ENCODE data around the gene CNOT4. TPM values are rescaled to one million over a fixed set of nuclear protein-coding genes. Genes with fewer than 3 reads are reported as not detected.

The CNOT4 gene
- total and polyA plus RNA-seq, 2 of the 13 experiments (the other 11 are each of a cell fraction or from before 2014, with no cell fraction given) = 7.4 to 8.4 TPM

DNA sequence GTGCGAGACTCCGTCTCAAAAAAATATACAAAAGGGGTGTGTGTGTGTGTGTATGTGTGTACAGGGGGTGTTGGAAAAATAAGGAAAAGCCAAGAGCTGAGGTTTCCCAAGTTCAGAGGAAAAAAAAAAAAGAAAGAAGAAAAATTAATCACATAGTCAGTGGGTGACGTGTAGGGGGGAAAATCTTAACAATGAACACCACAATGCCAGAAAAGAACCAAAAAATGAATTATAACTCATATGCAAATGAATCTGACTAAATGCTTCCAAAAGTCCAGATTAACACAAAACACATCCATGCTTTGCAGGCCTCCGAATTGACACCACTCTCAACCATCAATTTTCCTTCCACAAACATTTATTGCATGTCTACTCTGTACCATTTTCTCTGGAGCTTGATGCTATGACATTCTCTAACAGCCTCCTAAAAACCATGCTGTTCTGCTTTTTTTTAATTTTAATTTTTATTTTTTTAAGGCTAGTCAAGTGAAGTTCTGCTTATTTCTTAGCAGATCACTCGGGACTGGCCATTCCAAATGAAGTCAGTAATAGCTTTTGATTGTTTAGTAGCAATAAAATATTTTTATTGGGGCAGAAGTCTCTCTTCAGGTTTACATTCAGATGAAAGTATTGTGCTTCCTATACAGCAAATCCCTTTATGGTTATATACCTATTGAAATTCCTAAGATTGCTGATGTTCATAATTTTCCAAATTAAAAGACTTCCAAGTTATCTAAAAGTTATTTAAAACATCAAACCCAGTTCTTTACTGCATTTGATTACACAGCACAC is 133.8 kb downstream of the CNOT4 start:
- Histone ChIP-seq H3K9ac (ENCODE audit: insufficient read depth, low read depth, low read length) (no peak overlapping the region), H2AFZ (ENCODE audit: low read length) (no peak overlapping the region), H3K27me3 (ENCODE audit: control insufficient read depth in 1 of 2, insufficient read depth in 2 of 2, low read length in 2 of 2) (no peaks in the 10 kb centered on the region), H3K9me3 (ENCODE audit: low read length) (no peaks in the 10 kb centered on the region), H4K20me1 (ENCODE audit: insufficient read depth, low read length) (no peaks in the 10 kb centered on the region), H3K79me2 (ENCODE audit: insufficient read depth, low read length) (no peaks in the 10 kb centered on the region), H3K4me2 (ENCODE audit: low read depth, low read length) (no peak overlapping the region), H3K27ac (ENCODE audit: extremely low read length, insufficient read depth, low read length) (no peak overlapping the region), H3K4me1 (ENCODE audit: insufficient read depth, low read length) (peaks cover 15% of the 10 kb centered on the region), H3K36me3 (replicated peaks in 1 of 2; ENCODE audit: control insufficient read depth in 1 of 2, insufficient read depth in 2 of 2, low read length in 2 of 2) (no peaks in the 10 kb centered on the region), H3K4me3 (replicated peaks in 1 of 3; ENCODE audit: insufficient read depth in 1 of 3, low read depth in 2 of 3, low read length in 3 of 3) (no peak overlapping the region)
- WGBS (ENCODE audit: low lambda C conversion rate) = 95% methylated on average over 5 of the region's 5 CpGs
- ATAC-seq (no peak), FAIRE-seq (no peak), DNase-seq (ENCODE audit: low spot score) (no peak)
- BruUV-seq (replicated peaks) = no TSS peak
- CTCF ChIA-PET (ENCODE audit: low intra/inter-chr PET ratio, low total read pairs) = no interaction called here
- in situ Hi-C loops (cut with HindIII; ENCODE audit: extremely low pct_ligation_motif_present, low pct_unique_long_range_greater_than_20kb) = no loop called here
- TF ChIP-seq ZNF782 (CRISPR knock-in tag; IDR thresholded peaks at IDR 0.05; ENCODE audit: borderline replicate concordance) = no peak
- TF ChIP-seq ONECUT2 (CRISPR knock-in tag; IDR thresholded peaks at IDR 0.05) = no peak
- TF ChIP-seq PAWR (CRISPR knock-in tag; IDR thresholded peaks at IDR 0.05; ENCODE audit: borderline replicate concordance) = no peak
- TF ChIP-seq, protein P1, sequence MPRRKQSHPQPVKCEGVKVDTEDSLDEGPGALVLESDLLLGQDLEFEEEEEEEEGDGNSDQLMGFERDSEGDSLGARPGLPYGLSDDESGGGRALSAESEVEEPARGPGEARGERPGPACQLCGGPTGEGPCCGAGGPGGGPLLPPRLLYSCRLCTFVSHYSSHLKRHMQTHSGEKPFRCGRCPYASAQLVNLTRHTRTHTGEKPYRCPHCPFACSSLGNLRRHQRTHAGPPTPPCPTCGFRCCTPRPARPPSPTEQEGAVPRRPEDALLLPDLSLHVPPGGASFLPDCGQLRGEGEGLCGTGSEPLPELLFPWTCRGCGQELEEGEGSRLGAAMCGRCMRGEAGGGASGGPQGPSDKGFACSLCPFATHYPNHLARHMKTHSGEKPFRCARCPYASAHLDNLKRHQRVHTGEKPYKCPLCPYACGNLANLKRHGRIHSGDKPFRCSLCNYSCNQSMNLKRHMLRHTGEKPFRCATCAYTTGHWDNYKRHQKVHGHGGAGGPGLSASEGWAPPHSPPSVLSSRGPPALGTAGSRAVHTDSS (CRISPR knock-in tag; conservative IDR thresholded peaks at IDR 0.05) = no peak
- TF ChIP-seq, protein P2, sequence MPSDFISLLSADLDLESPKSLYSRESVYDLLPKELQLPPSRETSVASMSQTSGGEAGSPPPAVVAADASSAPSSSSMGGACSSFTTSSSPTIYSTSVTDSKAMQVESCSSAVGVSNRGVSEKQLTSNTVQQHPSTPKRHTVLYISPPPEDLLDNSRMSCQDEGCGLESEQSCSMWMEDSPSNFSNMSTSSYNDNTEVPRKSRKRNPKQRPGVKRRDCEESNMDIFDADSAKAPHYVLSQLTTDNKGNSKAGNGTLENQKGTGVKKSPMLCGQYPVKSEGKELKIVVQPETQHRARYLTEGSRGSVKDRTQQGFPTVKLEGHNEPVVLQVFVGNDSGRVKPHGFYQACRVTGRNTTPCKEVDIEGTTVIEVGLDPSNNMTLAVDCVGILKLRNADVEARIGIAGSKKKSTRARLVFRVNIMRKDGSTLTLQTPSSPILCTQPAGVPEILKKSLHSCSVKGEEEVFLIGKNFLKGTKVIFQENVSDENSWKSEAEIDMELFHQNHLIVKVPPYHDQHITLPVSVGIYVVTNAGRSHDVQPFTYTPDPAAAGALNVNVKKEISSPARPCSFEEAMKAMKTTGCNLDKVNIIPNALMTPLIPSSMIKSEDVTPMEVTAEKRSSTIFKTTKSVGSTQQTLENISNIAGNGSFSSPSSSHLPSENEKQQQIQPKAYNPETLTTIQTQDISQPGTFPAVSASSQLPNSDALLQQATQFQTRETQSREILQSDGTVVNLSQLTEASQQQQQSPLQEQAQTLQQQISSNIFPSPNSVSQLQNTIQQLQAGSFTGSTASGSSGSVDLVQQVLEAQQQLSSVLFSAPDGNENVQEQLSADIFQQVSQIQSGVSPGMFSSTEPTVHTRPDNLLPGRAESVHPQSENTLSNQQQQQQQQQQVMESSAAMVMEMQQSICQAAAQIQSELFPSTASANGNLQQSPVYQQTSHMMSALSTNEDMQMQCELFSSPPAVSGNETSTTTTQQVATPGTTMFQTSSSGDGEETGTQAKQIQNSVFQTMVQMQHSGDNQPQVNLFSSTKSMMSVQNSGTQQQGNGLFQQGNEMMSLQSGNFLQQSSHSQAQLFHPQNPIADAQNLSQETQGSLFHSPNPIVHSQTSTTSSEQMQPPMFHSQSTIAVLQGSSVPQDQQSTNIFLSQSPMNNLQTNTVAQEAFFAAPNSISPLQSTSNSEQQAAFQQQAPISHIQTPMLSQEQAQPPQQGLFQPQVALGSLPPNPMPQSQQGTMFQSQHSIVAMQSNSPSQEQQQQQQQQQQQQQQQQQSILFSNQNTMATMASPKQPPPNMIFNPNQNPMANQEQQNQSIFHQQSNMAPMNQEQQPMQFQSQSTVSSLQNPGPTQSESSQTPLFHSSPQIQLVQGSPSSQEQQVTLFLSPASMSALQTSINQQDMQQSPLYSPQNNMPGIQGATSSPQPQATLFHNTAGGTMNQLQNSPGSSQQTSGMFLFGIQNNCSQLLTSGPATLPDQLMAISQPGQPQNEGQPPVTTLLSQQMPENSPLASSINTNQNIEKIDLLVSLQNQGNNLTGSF (CRISPR knock-in tag; IDR thresholded peaks at IDR 0.05) = no peak
- no peak for TF ChIP-seq RBAK (CRISPR knock-in tag; IDR thresholded peaks at IDR 0.05)
- TF ChIP-seq, protein P3, sequence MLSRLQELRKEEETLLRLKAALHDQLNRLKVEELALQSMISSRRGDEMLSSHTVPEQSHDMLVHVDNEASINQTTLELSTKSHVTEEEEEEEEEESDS (CRISPR knock-in tag; IDR thresholded peaks at IDR 0.05; ENCODE audit: borderline replicate concordance) = no peak
- TF ChIP-seq PRMT3 (CRISPR knock-in tag; IDR thresholded peaks at IDR 0.05; ENCODE audit: borderline replicate concordance, low read depth) = no peak
- TF ChIP-seq JUND (CRISPR knock-in tag; IDR thresholded peaks at IDR 0.05) = no peak
- TF ChIP-seq, protein P4, sequence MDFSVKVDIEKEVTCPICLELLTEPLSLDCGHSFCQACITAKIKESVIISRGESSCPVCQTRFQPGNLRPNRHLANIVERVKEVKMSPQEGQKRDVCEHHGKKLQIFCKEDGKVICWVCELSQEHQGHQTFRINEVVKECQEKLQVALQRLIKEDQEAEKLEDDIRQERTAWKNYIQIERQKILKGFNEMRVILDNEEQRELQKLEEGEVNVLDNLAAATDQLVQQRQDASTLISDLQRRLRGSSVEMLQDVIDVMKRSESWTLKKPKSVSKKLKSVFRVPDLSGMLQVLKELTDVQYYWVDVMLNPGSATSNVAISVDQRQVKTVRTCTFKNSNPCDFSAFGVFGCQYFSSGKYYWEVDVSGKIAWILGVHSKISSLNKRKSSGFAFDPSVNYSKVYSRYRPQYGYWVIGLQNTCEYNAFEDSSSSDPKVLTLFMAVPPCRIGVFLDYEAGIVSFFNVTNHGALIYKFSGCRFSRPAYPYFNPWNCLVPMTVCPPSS (IDR thresholded peaks at IDR 0.05) = no peak
- TF ChIP-seq ZNF598 (CRISPR knock-in tag; IDR thresholded peaks at IDR 0.05; ENCODE audit: borderline replicate concordance) = no peak
- TF ChIP-seq POLR2AphosphoS2 (IDR thresholded peaks at IDR 0.05; ENCODE audit: low read depth, low read length) = no peak
- intact Hi-C loops (cut with micrococcal nuclease; ENCODE audit: unreplicated experiment) = no loop called here
- POLR2A ChIA-PET = no interaction called here

Measured in HepG2 (cell line).